PC-3 (cell line): Measurements from ENCODE around the gene ABCF3.

Source experiments
- CTCF ChIP-seq: fragments of 300-600 bp; sonication (generic); conservative IDR thresholded peaks from 2 replicates; pipeline ENCODE4 v1.5.1; 2017; ENCODE audit warnings: antibody characterized with exemption, low read depth, mild to moderate bottlenecking, low read length
- EZH2 ChIP-seq: fragments of 300-600 bp; sonication (generic); IDR thresholded peaks from one replicate; pipeline ENCODE4 v1.6.1; 2017; ENCODE audit warnings: antibody characterized with exemption, mild to moderate bottlenecking, low read length; ENCODE audit not compliant: unreplicated experiment
- EZH2phosphoT487 ChIP-seq: fragments of 300-600 bp; sonication (generic); IDR thresholded peaks from 2 replicates; pipeline ENCODE4 v1.6.1; 2018; ENCODE audit warnings: mild to moderate bottlenecking, antibody characterized with exemption, low read length, borderline replicate concordance

GRCh38 chr3:184143327-184143726, 42.7 kb upstream of the ABCF3 start:
- TF ChIP-seq CTCF = no peak
- TF ChIP-seq EZH2 = no peak
- no peak for TF ChIP-seq EZH2phosphoT487
